ENCODE measurements around the gene ZNF774. TPM values are rescaled to one million over a fixed set of nuclear protein-coding genes. Genes with fewer than 3 reads are reported as not detected.

The ZNF774 gene
- total RNA-seq, 1 donor from 2014 or later = 4.7 TPM

DNA sequence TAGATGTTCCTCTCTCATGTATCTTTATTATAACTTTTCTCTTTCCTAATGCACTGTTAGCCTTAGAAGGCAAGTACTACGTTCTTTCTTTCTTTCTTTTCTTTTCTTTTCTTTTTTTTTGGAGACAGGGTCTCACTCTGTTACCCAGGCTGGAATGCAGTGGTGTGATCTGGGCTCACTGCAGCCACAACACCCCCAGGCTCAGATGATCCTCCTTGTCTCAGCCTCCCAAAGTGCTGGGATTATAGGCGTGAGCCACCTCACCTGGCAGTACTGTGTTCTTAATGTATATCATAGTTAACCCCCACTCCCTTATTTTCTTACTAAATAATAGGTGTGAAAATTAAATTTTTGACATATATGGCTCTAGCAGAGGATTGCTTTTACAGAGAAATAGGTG lies 59.1 kb downstream of the ZNF774 start:
- H3K4me1 ChIP-seq = peaks cover 84% of the 10 kb centered on the region
- intact Hi-C loops (cut with micrococcal nuclease) = no loop called here
- no peaks in the 10 kb centered on the region for H3K9me3 ChIP-seq (replicated peaks)
- TF ChIP-seq, protein P1, sequence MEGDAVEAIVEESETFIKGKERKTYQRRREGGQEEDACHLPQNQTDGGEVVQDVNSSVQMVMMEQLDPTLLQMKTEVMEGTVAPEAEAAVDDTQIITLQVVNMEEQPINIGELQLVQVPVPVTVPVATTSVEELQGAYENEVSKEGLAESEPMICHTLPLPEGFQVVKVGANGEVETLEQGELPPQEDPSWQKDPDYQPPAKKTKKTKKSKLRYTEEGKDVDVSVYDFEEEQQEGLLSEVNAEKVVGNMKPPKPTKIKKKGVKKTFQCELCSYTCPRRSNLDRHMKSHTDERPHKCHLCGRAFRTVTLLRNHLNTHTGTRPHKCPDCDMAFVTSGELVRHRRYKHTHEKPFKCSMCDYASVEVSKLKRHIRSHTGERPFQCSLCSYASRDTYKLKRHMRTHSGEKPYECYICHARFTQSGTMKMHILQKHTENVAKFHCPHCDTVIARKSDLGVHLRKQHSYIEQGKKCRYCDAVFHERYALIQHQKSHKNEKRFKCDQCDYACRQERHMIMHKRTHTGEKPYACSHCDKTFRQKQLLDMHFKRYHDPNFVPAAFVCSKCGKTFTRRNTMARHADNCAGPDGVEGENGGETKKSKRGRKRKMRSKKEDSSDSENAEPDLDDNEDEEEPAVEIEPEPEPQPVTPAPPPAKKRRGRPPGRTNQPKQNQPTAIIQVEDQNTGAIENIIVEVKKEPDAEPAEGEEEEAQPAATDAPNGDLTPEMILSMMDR (IDR thresholded peaks at IDR 0.05; ENCODE audit: borderline replicate concordance) = no peak
- no peak overlapping the region for H3K4me3 ChIP-seq
- no peak for DNase-seq
- no peak overlapping the region for H3K27ac ChIP-seq (replicated peaks)
- peaks cover 3% of the 10 kb centered on the region for H3K36me3 ChIP-seq
- H3K27me3 ChIP-seq (ENCODE audit: low read depth) = no peaks in the 10 kb centered on the region

Other genes starting within 250 kb of the ZNF774 start
- 933 TPM for gene IDH2, start 249.8 kb upstream of the ZNF774 start, total RNA-seq
- gene SEMA4B, start 151.0 kb upstream of the ZNF774 start, total RNA-seq = 22.7 TPM
- 69.6 TPM for gene CIB1, start 118.3 kb upstream of the ZNF774 start, total RNA-seq
- gene GDPGP1, start 118.1 kb upstream of the ZNF774 start, total RNA-seq = 15.5 TPM
- gene TTLL13, start 102.7 kb upstream of the ZNF774 start, total RNA-seq = 0.19 TPM
- gene NGRN, start 86.6 kb upstream of the ZNF774 start, total RNA-seq = 120 TPM
- gene IQGAP1, start 36.0 kb downstream of the ZNF774 start, total RNA-seq = 39.2 TPM
- gene CRTC3, start 177.6 kb downstream of the ZNF774 start, total RNA-seq = 24.1 TPM

Measured in left ventricle myocardium inferior (tissue), 1 donor.